ENCODE measurements around the gene MOV10. TPM values are rescaled to one million over a fixed set of nuclear protein-coding genes. Genes with fewer than 3 reads are reported as not detected.

MOV10 gene
- total RNA-seq, 2 experiments from 2014 or later: 80.6 to 89.3 TPM

DNA sequence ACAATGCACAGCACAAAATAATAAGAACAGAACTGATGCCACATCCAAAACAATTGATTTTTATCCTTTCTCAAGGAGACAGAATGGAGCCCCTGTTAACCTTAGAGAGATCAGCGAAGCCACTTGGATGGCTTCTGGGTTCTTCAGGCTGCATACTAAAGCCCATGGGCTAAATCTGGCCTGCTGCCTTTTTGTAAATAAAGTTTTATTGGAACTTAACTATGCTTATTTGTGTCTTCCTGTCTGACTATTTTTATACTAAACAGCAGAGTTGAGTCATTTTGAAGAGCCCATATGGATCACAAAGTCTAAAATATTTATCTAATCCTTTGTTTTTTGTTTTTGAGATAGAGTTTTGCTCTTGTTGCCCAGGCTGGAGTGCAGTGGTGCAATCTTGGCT lies 57.0 kb downstream of the MOV10 start:
- ATAC-seq (ENCODE audit: poor library complexity) (no peak), DNase-seq (no peak)
- CTCF ChIA-PET: no interaction called here
- no peaks in the 10 kb centered on the region for H3K36me3 ChIP-seq (ENCODE audit: insufficient read depth, low read length)
- Mint-ChIP-seq H3K4me1 (ENCODE audit: low read depth) (no peaks in the 10 kb centered on the region), H3K4me3 (no peak overlapping the region), H3K9me3 (no peaks in the 10 kb centered on the region), H3K27me3 (peaks cover 19% of the 10 kb centered on the region), H3K27ac (no peak overlapping the region), H3K36me3 (ENCODE audit: low read depth) (no peaks in the 10 kb centered on the region)
- no peak overlapping the region for H3K4me3 ChIP-seq (ENCODE audit: low read length)
- H3K27ac ChIP-seq (ENCODE audit: low read depth in 1 of 2, low read length in 2 of 2): no peak overlapping the region
- TF ChIP-seq CTCF (IDR thresholded peaks at IDR 0.05): no peak
- H3K4me1 ChIP-seq (ENCODE audit: insufficient read depth, low read length): no peaks in the 10 kb centered on the region
- no peaks in the 10 kb centered on the region for H3K27me3 ChIP-seq (ENCODE audit: control insufficient read depth in 1 of 2, insufficient read depth in 2 of 2, low read length in 2 of 2)
- POLR2A ChIA-PET: no interaction called here
- no peaks in the 10 kb centered on the region for H3K9me3 ChIP-seq (ENCODE audit: control insufficient read depth in 1 of 2, insufficient read depth in 1 of 2, low read length in 2 of 2)
- intact Hi-C loops (cut with DNase I, micrococcal nuclease): no loop called here

DNA sequence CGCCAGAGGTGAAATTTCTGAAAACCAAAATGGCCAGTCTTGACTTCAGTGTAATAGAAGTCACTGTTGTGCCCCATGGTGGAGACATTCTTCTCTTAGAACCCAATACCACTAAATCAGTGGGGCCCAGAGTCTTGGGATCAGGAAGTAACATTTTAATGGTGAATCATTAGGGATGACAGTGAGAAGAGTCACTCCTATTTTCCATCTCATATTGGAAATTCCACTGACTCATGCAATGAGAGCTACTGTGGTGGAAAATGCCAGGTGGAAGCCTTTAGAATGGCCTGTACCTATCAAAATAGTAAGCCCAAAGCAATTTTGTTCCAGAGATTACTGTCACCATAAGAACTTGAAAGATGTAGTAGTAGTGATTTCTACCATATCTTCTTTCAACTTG lies 61.3 kb downstream of the MOV10 start:
- H3K27ac ChIP-seq (ENCODE audit: low read depth in 1 of 2, low read length in 2 of 2): no peak overlapping the region
- H3K9me3 ChIP-seq (ENCODE audit: control insufficient read depth in 1 of 2, insufficient read depth in 1 of 2, low read length in 2 of 2): no peaks in the 10 kb centered on the region
- CTCF ChIA-PET: no interaction called here
- intact Hi-C loops (cut with DNase I, micrococcal nuclease): no loop called here
- no peaks in the 10 kb centered on the region for H3K36me3 Mint-ChIP-seq (ENCODE audit: low read depth)
- POLR2A ChIA-PET: no interaction called here
- no peak overlapping the region for H3K4me3 ChIP-seq (ENCODE audit: low read length)
- no peaks in the 10 kb centered on the region for H3K36me3 ChIP-seq (ENCODE audit: insufficient read depth, low read length)
- peaks cover 11% of the 10 kb centered on the region in 2 experiments for H3K27me3 ChIP-seq (ENCODE audit: control insufficient read depth in 1 of 2, insufficient read depth in 2 of 2, low read length in 2 of 2)
- H3K27me3 Mint-ChIP-seq: peaks cover 54% of the 10 kb centered on the region
- ATAC-seq (ENCODE audit: poor library complexity): no peak
- H3K27ac Mint-ChIP-seq: no peak overlapping the region
- no peak for DNase-seq
- no peaks in the 10 kb centered on the region for H3K9me3 Mint-ChIP-seq
- H3K4me1 Mint-ChIP-seq (ENCODE audit: low read depth): no peaks in the 10 kb centered on the region
- no peak for TF ChIP-seq CTCF (IDR thresholded peaks at IDR 0.05)
- H3K4me3 Mint-ChIP-seq: no peak overlapping the region
- no peaks in the 10 kb centered on the region for H3K4me1 ChIP-seq (ENCODE audit: insufficient read depth, low read length)

- intact Hi-C loops (cut with DNase I, micrococcal nuclease): no loop called here
- no peak for ATAC-seq (ENCODE audit: poor library complexity)
- H3K27ac Mint-ChIP-seq: no peak overlapping the region
- H3K36me3 ChIP-seq (ENCODE audit: insufficient read depth, low read length): no peaks in the 10 kb centered on the region
- no peak overlapping the region for H3K4me3 Mint-ChIP-seq
- no peaks in the 10 kb centered on the region for H3K4me1 Mint-ChIP-seq (ENCODE audit: low read depth)
- no peaks in the 10 kb centered on the region for H3K4me1 ChIP-seq (ENCODE audit: insufficient read depth, low read length)
- H3K27me3 Mint-ChIP-seq: peaks cover 72% of the 10 kb centered on the region
- ChIA-PET CTCF (no interaction called here), POLR2A (no interaction called here)
- H3K9me3 ChIP-seq (ENCODE audit: control insufficient read depth in 1 of 2, insufficient read depth in 1 of 2, low read length in 2 of 2): peaks cover 0 to 4% of the 10 kb centered on the region in 2 experiments
- peaks cover 17 to 21% of the 10 kb centered on the region in 2 experiments for H3K27me3 ChIP-seq (ENCODE audit: control insufficient read depth in 1 of 2, insufficient read depth in 2 of 2, low read length in 2 of 2)
- DNase-seq: no peak
- no peak for TF ChIP-seq CTCF (IDR thresholded peaks at IDR 0.05)
- no peak overlapping the region for H3K4me3 ChIP-seq (ENCODE audit: low read length)
- H3K36me3 Mint-ChIP-seq (ENCODE audit: low read depth): no peaks in the 10 kb centered on the region
- no peak overlapping the region for H3K27ac ChIP-seq (ENCODE audit: low read depth in 1 of 2, low read length in 2 of 2)
- H3K9me3 Mint-ChIP-seq: no peaks in the 10 kb centered on the region
These were observed 63.1 kb downstream of the MOV10 start for GRCh38 chr1:112737573-112737972.
